Stimulated activated CD4-positive, alpha-beta T cell treated with anti-CD3 and anti-CD28 coated beads, Interleukin-12 subunit alpha, Interleukin-12 subunit beta, amount 100 ng/mL, for 48 hours (primary cell): ENCODE measurements around the gene PRRX2.
A peak's percentile ranks its signal among the peaks of the same experiment; 100 is the strongest.
"Not testable (repeated sequence)": the region's sequence is repeated elsewhere in the genome, so short reads cannot be mapped to it uniquely, and the experiment has no call there.

Experiments
- DNase-seq, 3 donors: peaks; one replicate each; pipeline ENCODE4 v3.0.0-alpha.2; 2020; ENCODE audit warnings: low read depth in 2 of 3, low spot score in 1 of 3

The PRRX2 gene

DNA sequence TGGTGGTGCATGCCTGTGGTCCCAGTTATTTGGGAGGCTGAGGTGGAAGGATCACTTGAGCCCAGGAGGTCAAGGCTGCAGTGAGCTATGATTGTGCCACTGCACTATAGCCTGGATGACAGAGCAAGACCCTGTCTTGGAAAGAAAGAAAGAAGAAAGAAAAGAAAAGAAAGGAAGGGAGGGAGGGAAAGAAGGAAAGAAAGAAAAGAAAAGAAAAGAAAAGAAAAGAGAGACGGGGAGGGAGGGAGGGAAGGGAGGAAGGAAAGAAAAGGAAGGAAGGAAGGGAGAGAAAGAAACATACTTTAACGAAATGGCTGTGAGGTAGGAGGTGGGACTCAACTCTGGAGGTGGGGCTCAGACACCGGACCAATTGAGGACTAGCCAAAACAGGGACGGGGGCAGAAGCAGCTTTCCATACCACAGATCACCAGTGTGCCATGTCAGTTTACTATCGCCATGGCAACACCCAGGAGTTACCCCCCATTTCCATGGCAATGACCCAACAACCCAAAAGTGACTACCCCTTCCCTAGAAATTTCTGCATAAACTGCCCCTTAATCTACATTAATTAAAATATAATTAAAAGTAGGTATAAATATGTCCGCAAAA, 66.1 kb downstream of the PRRX2 start:
- DNase-seq, result no peak

DNA sequence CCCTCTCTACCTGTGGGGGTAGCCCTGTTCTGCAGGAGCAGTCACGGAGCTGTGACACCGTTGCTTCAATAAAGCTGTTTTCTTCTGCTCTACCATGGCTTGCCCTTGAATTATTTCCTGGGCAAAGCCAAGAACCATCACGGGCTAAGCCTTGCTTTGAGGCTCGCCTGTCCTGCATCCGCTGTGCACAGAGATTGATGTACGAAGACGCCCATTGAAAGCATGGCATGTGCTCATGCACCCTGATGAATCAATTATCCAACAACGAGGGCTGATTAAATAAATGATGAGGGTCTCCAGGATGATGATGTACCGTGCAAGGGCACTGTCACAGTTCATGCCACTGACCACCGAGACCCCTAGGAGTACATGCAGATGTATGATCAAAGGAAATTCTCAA, 66.7 kb downstream of the PRRX2 start:
- no peak for DNase-seq

DNA sequence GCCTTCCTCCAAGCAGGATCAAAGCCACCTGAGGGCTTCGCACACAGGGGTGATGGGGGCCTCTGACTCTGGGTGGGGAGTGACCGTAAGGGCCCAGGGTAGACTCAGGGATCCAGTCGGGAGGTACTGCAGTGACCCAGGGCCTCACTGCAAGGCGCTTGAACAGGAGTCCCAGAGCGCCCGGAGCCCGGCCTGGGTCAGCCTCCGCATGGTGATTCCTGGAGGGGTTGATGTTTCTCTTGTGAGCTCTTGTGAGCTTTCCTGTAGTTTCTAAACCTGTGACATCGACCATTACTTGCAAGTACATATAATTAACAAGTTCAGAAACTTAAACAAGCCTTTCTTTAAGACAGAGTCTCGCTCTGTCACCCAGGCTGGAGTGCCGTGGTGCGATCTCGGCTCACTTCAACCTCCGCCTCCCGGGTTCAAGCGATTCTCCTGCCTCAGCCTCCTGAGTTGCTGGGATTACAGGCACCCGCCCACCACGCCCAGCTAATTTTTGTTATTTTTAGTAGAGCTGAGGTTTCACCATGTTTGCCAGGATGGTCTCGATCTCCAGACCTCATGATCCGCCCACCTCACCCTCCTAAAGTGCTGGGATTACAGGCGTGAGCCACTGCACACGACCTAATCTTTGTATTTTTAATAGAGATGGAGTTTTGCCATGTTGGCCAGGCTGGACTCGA, 67.6 kb downstream of the PRRX2 start:
- DNase-seq, result no peak

DNA sequence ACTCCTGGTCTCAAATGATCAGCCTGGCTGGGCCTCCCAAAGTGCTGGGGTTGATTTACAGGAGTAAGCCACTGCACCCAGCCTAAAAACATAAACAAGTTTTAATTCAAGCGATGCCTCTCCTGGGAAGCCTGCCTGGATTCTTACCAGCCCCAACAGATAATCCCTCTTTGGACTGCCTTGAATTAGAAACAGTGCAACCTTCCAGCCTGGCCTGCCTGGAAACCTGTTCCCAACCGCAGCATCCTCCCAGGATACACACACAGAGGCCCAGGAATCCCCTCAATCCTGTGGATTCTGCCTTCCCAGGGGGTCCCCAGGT, 68.1 kb downstream of the PRRX2 start:
- DNase-seq, result no peak

DNA sequence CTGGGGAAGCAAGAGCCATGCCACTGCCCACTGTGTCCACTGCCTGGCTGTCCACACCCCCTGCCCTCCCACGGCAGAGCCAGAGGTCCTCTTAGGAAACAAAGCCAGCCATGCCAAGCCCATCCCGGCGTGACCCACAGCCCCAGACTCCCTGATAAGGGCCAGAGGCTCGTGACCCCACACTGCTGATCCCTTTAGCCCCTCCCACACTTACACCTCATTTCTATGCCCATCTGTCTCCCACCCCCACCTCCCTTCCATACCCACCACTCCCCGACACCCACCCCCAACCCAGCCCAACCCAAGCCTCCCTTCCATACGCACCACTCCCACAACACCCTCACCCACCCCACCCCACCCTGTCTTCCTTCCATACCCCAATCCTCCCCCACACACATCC, 70.1 kb downstream of the PRRX2 start:
- DNase-seq, result no peak

DNA sequence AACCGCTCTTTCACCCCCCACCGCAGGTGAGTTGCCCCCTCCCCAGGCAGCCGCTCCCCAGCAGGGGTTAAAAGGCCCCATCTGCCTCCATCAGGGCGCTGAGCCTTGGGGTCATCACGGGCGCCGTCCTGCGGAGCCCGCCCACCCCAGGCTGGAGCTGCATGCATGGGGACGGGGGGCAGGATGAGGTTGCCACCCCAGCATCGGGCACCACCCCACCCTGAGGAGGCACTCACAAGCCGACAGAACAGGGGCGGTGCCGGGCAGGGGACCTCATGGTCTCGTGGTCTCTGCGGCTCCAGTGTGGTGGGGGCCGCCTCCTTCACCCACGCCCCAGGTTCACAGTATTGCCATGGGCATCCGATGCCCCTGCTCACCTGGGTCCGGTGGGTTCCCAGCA, 70.9 kb downstream of the PRRX2 start:
- no peak for DNase-seq

DNA sequence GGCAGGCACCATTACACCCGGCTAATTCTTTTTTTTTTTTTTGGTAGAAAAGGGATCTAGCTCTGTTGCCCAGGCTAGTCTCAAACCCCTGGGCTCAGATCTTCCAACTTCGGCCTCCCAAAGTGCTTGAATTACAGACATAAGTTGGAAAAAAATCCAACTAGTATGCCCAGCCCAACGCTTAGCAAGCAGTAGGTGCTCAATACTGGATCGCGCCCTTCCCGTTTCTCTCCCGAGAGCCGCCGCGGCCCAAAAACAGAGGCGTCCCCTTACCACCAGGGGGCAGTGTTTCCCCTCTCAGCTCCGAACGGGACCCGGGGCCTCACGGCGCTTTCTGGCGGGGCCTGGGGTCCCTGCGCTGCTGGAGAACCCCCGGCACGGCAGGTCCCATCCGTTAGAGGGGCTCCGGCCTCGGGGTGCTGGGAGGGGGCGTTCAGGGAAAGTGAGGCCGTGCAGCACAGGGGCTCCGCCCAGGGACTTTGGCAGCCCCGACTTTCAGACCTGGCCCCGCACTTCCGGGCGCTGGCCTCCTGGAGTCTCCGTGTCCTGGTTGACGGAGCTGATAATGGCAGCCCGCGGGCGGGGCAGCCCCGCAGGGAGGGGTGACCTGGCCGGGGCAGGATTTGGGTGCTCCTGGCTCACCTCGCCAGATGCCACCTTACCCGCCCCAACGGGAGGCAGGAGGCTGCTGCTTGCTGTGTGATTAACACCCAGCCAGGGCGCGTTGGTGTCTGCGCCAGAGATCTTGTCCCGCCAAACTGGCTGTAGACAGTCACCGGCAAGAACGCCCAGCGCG, 72.2 kb downstream of the PRRX2 start:
- DNase-seq, result peak; percentile 73 to 93 (median 83)

DNA sequence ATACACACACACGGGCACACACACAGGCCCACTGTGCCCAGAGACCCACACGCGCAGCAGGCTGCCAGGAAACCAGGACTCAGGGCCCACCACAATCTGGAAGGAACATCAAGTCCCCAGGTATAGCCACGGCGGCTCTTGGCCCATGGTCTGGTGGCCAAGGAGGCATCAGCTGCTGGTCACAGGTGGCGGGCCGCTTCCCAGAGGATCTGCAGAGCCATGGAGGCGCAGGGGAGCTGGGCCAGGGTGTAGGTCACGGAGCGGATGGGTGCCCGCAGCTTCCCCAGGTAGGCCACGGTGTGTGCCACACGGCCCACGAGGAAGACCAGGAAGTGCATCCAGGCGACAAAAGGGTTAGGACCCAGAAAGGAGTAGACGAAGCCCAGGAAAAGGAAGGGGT, 74.0 kb downstream of the PRRX2 start:
- DNase-seq, result no peak

DNA sequence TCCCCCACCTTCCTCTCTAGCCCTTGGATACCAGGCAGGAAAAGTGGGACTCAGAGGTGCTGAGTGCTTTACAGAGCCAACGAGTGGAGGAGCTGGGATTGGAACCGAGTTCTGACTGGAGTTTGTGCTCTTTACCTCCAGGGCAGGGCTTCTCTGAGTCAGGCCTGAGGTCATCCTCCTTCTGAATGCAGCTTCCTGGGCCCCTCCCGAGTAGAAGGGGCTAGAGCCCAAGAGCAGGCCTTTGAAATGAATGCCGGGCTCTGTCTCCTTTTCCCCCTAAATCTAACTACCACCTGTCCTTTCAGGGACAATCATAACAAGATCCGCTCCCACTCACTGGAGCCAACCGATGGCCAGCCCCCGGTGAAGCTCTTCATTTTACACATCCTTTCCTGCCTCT, 74.7 kb downstream of the PRRX2 start:
- DNase-seq, result no peak

DNA sequence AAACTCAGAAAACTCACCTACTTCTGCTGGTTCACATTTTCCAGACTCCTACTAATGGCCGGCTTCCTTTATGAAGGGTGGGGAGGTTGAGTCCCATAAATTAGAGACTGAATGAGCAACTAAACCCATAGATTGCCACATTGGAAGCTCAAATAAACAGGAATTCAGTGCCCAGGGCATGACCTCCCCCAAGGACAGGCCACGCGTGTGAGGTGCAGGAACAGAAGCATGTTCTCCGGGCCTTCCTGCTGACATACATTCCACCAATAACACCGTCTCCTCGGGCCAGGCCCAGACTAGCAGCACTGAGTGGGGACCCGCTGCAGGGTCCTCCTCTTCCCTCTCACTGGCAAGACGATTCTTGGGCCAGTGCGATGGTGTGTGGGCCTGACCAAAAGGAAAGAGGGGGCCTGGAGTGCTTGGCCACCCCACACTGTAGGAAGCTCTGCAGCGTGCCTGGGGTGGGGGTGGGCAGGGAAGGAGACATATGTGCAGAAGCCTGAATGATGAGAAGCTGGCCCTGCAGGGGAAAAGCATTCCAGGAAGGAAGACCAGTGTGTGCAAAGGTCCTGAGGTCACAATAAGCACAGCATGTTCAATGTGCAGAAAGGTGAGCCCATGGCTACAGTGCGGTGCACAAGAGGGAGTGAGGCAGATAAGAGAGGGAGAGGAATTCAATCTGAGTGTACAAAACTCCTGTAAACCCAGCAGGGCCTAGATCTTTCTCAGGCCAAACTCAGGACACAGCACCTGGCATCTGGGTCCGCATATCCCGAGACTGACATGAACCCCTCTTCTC, 75.4 kb downstream of the PRRX2 start:
- DNase-seq, result no peak

DNA sequence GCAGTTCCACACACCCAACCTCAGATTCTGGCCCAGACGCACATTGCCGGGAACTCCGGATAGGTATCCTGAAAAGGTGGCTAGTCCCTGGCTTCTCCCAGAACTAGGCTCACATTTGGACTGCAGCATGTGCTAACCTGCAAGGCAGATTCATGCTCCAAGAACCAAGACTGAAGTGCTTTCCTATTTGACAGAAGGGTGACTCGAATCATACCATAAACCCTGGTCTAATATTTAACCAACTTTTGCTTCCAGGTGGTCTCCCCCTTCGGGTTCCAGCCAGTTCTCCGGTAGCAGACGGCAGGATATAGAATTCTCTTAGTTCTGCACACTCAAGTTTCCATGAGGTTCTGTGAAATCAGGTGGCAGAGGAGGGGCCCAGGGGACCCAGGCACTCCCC, 79.8 kb downstream of the PRRX2 start:
- DNase-seq, result no peak

DNA sequence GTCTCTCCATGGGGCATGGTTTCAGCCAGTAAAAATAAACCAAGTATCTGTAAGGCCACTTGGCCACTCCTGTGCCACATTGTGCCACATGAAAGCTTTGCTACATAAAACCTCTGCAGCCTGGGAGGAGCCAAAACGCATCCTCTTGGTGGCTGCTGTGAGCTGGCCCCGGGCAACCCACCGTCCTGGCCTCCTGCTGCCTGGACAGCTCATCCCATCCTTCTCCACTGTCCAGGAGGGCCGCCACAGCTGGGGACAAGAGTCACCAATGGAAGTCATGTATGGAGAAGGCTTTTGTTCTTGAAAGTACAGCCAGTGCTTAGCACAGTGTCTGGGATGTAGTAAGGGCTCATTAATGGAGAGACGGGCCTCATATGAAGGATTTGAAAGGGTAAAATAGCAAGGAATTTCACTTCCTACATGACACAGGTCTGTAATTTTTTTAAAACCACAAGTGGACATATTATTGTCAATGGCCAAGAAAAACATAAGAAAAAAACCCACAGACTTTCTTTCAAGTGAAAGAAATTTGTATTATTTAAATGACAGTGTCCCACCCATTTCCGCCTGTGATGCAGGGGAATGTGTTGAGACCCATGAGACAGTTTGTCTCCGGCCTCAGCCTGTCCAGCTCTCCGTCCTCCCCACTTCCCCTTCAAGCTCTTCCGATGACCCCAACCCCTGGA, 80.8 kb downstream of the PRRX2 start:
- no peak for DNase-seq

DNA sequence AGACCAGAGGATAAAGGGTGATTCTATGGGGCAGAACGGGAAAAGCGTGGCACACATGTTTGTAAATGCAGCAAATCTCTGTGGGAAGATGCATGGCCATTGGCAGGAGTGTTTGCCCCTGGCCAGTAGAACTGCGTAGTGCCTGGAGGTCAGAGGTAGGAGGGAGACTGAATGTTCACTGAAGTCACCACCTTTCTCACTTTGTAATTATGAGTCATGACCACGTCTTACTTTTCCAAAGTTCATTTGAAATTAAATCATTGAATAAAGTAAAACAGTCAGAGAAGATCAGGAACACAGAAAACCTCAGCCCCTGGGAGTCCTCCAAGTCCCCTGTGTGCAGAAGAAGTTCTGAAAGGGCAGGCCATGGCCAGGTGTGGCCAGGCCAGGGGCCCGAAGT, 82.8 kb downstream of the PRRX2 start:
- DNase-seq, result no peak

DNA sequence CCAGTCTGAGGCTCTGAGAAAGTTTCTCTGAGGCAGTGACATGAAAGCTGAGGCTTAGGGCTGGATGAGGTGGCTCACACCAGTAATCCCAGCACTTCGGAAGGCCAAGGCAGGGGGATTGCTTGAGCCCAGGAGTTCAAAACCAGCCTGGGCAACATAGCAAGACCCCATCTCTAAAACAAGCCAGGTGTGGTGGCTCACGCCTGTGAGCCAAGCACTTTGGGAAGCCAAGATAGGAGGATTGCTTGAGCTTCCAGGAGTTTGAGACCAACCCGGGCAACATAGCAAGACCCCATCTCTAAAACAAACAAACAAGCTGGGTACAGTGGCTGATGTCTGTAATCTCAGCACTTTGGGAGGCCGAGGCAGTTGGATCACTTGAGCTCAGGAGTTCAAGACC, 83.6 kb downstream of the PRRX2 start:
- DNase-seq, result not testable (repeated sequence)

DNA sequence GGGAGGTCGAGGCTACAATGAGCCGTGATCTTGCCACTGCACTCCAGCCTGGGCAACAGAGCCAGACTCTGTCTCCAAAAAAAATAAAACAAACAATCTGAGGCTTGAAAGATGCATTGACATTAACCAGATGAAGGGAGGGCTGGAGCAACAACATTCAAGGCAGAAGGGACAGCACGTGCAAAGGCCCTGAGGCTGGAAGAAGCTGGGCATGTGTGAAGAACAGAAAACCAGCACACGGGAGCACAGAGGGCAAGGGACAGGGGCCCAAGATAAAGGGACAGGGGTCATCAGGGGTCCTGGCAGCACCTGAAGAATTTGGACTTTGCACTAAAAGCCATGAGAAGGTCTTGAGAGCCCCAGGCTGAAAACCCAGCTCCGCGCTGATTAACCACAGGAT, 84.1 kb downstream of the PRRX2 start:
- no peak for DNase-seq

DNA sequence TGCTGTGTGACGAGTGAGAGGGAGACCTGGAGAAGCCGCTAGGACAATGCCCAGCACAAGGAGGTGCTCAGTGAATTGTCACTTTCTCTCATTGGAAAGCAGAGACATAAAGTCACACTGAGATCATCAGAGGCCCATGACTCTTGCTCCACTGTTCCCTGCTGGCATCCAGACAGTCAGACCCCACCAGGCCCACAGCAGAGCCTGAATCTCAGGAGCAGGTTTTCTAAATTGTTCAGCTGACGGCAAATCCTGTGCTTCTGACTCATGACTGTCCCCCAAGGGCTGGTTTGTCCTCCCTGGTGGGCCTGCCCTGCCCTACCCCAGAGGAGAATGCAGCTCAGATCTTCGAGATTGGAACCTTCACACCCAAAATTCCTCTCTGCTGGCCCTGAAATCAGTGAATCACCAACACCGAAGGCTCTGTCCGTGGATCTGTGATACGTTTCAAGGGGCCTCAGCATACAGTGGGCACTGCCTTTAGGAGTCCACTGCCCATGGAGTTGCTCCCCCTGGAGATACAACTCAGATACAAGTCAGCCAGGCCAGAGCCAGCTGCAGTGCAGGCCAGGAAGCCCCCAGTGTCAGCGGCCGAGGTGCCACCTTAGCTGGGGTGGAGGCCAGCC, 84.7 kb downstream of the PRRX2 start:
- DNase-seq, result no peak

DNA sequence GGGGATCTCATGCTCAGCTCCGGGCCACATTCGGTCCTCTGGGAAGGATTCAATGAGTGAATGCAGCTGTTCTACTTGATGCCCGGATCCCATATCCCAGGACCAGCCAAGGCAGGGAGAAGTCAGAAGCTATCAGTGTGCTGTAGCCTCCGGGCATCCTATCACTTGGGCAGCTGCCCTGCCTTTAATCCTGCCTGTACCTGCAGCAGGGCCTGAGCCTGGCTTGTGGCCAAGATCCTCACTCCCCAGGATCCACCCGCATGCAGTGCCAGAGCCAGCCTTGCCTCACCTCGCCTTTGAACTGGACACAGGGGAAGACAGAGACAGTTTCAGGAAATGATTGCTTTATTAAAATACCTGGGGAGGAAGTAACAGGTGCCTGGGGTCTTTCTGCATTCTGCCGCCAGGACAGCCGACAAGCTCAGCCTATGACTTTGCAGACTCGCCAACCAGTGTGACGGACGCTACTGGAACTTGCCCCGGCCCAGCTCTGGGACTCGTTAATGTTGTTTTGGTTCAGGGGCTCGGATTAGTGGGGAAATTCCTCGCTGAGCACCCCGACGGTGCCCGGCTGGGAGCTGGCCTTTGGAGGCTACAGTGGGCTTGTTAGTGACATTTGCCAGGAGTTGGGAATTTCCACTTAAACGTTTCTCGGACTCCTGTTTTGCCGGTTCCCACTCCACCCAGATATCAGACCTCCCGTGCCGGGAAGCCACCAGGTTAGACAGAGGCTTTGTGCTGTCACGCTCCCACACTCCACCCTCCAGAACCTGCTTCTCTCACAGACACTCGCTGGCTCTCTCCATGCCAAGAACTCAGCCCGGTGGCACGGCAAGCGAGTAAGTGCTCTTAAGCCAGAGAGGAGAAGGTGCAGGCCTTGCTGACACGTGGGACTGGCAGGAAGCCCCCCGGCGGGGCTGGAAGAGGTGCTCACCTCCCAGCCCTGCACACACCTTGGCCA, 86.7 kb downstream of the PRRX2 start:
- DNase-seq, result no peak

DNA sequence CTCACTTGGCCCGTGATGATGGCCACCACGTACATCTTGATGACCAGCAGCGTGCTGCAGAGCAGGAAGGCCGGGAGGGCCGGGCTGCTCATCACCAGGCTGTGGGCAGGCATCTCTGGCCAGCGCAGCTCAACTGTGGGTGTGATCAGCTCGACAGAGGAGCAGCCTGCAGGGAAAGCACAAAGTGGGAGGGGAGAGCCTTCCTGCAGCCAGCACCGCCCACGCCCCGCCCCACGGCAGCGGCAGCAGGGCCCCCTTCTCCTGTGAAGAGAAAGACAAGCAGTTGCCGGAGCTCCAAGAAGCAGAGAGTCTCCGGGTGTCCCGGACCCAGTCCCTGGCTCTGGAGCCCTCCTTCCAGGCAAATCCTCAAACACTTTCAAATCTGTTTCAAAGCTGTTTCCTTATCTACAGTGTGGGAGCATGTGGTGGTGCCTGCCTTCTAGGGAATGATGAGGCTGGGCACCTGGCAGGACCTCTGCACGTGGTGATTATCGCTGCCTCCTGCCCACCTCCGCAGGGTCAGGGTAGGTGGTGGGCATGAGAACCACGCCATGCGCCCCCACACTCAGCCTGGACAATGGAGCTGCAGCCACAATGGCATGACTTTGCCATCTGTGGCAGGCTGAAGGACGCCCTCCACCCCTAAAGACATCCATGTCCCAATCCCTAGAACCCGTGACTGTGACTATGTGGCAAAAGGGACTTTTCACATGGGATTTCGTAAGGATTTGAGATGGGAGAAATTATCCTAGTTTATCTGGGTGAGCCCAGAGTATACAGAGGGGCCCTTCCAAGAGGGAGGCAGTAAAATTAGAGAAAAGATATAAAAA, 87.7 kb downstream of the PRRX2 start, which contains the start of gene PTGES:
PTGES (minus strand) TSS at position 143 of the 830 bp plus-strand sequence; CDS start at position 113, 30 bp downstream.
- DNase-seq, result peak; percentile 16 to 47 (median 23)

DNA sequence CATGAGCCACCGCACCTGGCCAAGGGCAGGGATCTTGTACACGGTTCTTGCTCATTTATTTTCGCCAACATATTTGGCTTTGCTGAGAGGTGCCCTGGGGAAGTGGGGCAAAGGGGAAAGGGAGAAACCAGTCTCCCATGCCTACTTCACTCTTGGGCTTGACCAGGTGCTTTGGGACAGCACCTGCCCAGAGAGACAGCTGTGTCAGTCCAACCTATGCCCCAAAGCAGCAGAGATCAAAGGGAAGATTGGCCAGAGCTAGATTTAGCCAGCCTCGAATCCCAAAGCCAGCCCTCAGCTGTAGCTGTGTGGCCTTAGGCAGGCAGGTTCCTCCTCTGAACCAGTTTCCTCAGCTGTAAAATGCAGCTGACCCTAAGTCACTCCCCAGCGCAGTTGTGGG, 89.7 kb downstream of the PRRX2 start:
- DNase-seq, result no peak
